ENCODE data around the gene TRIML2.
"Not testable (repeated sequence)": the region's sequence is repeated elsewhere in the genome, so short reads cannot be mapped to it uniquely, and the experiment has no call there.

Gene TRIML2

DNA sequence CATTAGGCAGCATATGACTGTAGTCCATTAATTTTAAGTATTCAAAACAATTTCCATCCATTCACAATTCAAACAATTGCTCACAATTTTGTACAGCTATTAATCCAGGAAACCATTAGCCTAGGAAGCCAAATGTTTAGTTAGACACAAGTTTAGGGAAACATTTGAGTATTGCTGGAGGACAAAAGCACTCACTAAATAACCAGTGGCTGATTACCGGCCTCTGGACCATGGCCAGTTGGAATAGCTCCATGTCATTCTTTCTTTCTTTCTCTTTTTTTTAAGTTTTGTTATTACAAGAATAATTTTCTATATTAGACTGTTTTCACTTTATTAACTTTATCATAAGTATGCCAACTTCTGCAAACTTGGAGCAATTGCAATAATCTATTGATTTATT is 31.3 kb downstream of the TRIML2 start:
- DNase-seq (ENCODE audit: low read depth) = no peak
- TF ChIP-seq CTCF (IDR thresholded peaks at IDR 0.05; ENCODE audit: control insufficient read depth, insufficient read depth, low read depth, low read length, missing control alignments) = no peak
- H3K4me3 ChIP-seq (ENCODE audit: control insufficient read depth, low read depth, low read length) = no peak overlapping the region

DNA sequence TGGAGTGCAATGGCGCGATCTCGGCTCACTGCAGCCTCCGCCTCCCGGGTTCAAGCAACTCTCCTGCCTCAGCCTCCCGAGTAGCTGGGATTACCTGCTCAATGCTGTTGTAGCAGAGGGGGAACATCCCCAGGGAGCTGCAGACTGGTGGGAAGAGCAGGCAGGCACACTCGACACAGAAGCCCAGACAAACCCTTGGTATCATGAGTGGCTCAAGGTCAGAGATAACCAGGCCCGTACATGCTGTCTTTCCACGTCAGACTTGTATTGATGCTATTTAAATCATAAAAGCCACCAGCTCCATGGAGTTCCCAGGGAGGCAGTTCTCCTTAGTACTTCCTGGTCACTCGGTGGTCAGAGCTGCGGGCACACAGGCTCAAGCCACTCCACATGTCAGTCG is 33.2 kb downstream of the TRIML2 start:
- no peak for TF ChIP-seq CTCF (IDR thresholded peaks at IDR 0.05; ENCODE audit: control insufficient read depth, insufficient read depth, low read depth, low read length, missing control alignments)
- no peak for DNase-seq (ENCODE audit: low read depth)
- H3K4me3 ChIP-seq (ENCODE audit: control insufficient read depth, low read depth, low read length) = no peak overlapping the region

- no peak for DNase-seq (ENCODE audit: low read depth)
- TF ChIP-seq CTCF (IDR thresholded peaks at IDR 0.05; ENCODE audit: control insufficient read depth, insufficient read depth, low read depth, low read length, missing control alignments) = no peak
- no peak overlapping the region for H3K4me3 ChIP-seq (ENCODE audit: control insufficient read depth, low read depth, low read length)
Observed at GRCh38 chr4:188061083-188061482, 48.3 kb downstream of the TRIML2 start.

DNA sequence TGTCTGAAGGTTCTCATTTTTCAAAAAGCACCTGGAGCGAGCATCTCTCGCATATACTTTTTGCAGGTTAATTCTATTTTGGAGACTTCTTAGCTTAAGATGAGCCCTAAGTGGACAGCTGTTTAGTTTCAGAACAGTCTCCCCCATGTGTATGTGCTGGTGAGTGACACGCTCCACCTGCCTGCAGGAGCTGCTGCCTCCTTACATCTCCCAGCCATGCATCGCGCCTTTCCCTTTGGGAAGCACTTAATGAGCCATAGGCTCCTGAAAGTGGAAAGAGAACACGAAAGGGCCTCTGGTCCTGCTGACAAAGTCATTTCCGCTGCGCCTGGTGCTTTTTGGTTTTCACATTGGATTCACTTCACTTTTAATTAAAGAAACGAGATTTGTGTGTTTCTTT is 56.1 kb downstream of the TRIML2 start:
- DNase-seq (ENCODE audit: low read depth) = no peak
- TF ChIP-seq CTCF (IDR thresholded peaks at IDR 0.05; ENCODE audit: control insufficient read depth, insufficient read depth, low read depth, low read length, missing control alignments) = no peak
- H3K4me3 ChIP-seq (ENCODE audit: control insufficient read depth, low read depth, low read length) = no peak overlapping the region

GRCh38 chr4:188046657-188047056 is 62.7 kb downstream of the TRIML2 start:
- H3K4me3 ChIP-seq (ENCODE audit: control insufficient read depth, low read depth, low read length) = no peak overlapping the region
- DNase-seq (ENCODE audit: low read depth) = no peak
- TF ChIP-seq CTCF (IDR thresholded peaks at IDR 0.05; ENCODE audit: control insufficient read depth, insufficient read depth, low read depth, low read length, missing control alignments) = no peak

- not testable (repeated sequence) for DNase-seq (ENCODE audit: low read depth); H3K4me3 ChIP-seq (ENCODE audit: control insufficient read depth, low read depth, low read length)
Observed at GRCh38 chr4:188045461-188045860, 63.9 kb downstream of the TRIML2 start.

- no peak overlapping the region for H3K4me3 ChIP-seq (ENCODE audit: control insufficient read depth, low read depth, low read length)
- no peak for TF ChIP-seq CTCF (IDR thresholded peaks at IDR 0.05; ENCODE audit: control insufficient read depth, insufficient read depth, low read depth, low read length, missing control alignments)
Observed at GRCh38 chr4:188043154-188043553, 66.2 kb downstream of the TRIML2 start.

More at GRCh38 chr4:188043154-188043553, 66.2 kb downstream of the TRIML2 start:
- DNase-seq (ENCODE audit: low read depth) = no peak

All from AG09309 (cell line).